HepG2 (cell line): ENCODE data around the gene LPIN3. TPM values are rescaled to one million over a fixed set of nuclear protein-coding genes. Genes with fewer than 3 reads are reported as not detected.
A peak's percentile ranks its signal among the peaks of the same experiment; 100 is the strongest.

ENCODE experiments used
- CAMTA2 ChIP-seq: sonication (generic); formaldehyde crosslinking; IDR thresholded peaks from 2 replicates; pipeline ENCODE4 v1.4.0; 2020; ENCODE audit warnings: mild to moderate bottlenecking, missing genetic modification reagents, borderline replicate concordance
- ELF1 ChIP-seq: sonication (generic); formaldehyde crosslinking; IDR thresholded peaks from 2 replicates; pipeline ENCODE4 v1.4.0; 2020; ENCODE audit warnings: missing genetic modification reagents
- EZH2 ChIP-seq: conservative IDR thresholded peaks from 2 replicates; pipeline ENCODE4 v1.6.1; 2012; ENCODE audit warnings: mild to moderate bottlenecking, low read depth, low read length, moderate library complexity
- HMG20B ChIP-seq: conservative IDR thresholded peaks from 2 replicates; pipeline ENCODE4 v1.6.1; 2016; ENCODE audit warnings: missing genetic modification reagents, missing compliant biosample characterization
- KLF16 ChIP-seq, 2 experiments: sonication (generic) in 1 of 2; formaldehyde crosslinking in 1 of 2; IDR thresholded peaks; 2 replicates each; pipeline versions ENCODE4 v1.6.1 to v1.8.0; 2016 to 2023; ENCODE audit warnings: missing genetic modification reagents in 2 of 2, missing compliant biosample characterization in 1 of 2
- MYPOP ChIP-seq: sonication (generic); formaldehyde crosslinking; IDR thresholded peaks from 2 replicates; pipeline ENCODE4 v1.8.1; 2023; ENCODE audit warnings: mild to moderate bottlenecking, moderate library complexity, missing genetic modification reagents
- NFKBIZ ChIP-seq: IDR thresholded peaks from 2 replicates; pipeline ENCODE4 v1.6.1; 2018; ENCODE audit warnings: missing genetic modification reagents, missing compliant biosample characterization
- NRL ChIP-seq: sonication (generic); formaldehyde crosslinking; IDR thresholded peaks from 2 replicates; pipeline ENCODE4 v1.5.0; 2020; ENCODE audit warnings: missing genetic modification reagents, mild to moderate bottlenecking, moderate library complexity, borderline replicate concordance
- SMAD9 ChIP-seq: sonication (generic); formaldehyde crosslinking; IDR thresholded peaks from 2 replicates; pipeline ENCODE4 v1.5.1; 2020; ENCODE audit warnings: mild to moderate bottlenecking, missing genetic modification reagents
- SNAPC5 ChIP-seq: sonication (generic); formaldehyde crosslinking; IDR thresholded peaks from 2 replicates; pipeline ENCODE4 v1.8.1; 2023; ENCODE audit warnings: mild to moderate bottlenecking, missing genetic modification reagents, borderline replicate concordance
- SOX13 ChIP-seq, 3 experiments: fragments of 450-650 bp in 1 of 3; sonication (generic) in 1 of 3; formaldehyde crosslinking in 1 of 3; IDR thresholded peaks in 2 of 3; conservative IDR thresholded peaks in 1 of 3; 2 replicates each; pipeline versions ENCODE4 v1.5.0 to v1.6.1; 2016 to 2020; ENCODE audit warnings: antibody characterized with exemption in 1 of 3, mild to moderate bottlenecking in 1 of 3, missing compliant biosample characterization in 1 of 3, missing genetic modification reagents in 1 of 3, moderate library complexity in 1 of 3
- ZBTB42 ChIP-seq: sonication (generic); formaldehyde crosslinking; IDR thresholded peaks from 2 replicates; pipeline ENCODE4 v1.5.0; 2020; ENCODE audit warnings: mild to moderate bottlenecking, missing genetic modification reagents
- ZNF136 ChIP-seq: sonication (generic); formaldehyde crosslinking; IDR thresholded peaks from 2 replicates; pipeline ENCODE4 v1.8.1; 2022; ENCODE audit warnings: low read depth, mild to moderate bottlenecking, moderate library complexity, missing genetic modification reagents
- ZNF260 ChIP-seq: sonication (generic); formaldehyde crosslinking; IDR thresholded peaks from 2 replicates; pipeline ENCODE4 v1.4.0; 2020; ENCODE audit warnings: missing genetic modification reagents, low read depth, mild to moderate bottlenecking, borderline replicate concordance
- ZNF326 ChIP-seq: sonication (generic); formaldehyde crosslinking; IDR thresholded peaks from 2 replicates; pipeline ENCODE4 v1.4.0; 2020; ENCODE audit warnings: missing genetic modification reagents, borderline replicate concordance
- polyA plus RNA-seq, 8 experiments: library from polyadenylated mRNA; depleted of rRNA in 3 of 8; stranded (reverse) in 7 of 8; unstranded in 1 of 8; fragments of >200 nt; fragmentation: Illumina TruSeq in 4 of 8; extraction: Trizol in 4 of 8; gene quantifications; 2 replicates each; pipeline versions ENCODE4 v1.2.1 to v1.2.3, GENCODE V29; 2011 to 2016; ENCODE audit warnings: low read depth in 4 of 8, missing spikeins in 1 of 8, mixed read lengths in 1 of 8; ENCODE audit not compliant: insufficient read depth in 1 of 8
- total RNA-seq, 5 experiments: library from RNA; depleted of rRNA; stranded (reverse); fragments of >200 nt; fragmentation: Illumina TruSeq; extraction: Trizol; gene quantifications; 2 replicates each; pipeline ENCODE4 v1.2.3, GENCODE V29; 2016; ENCODE audit warnings: low read depth in 1 of 5
- TF ChIP-seq, protein P1 (sequence below): sonication (generic); formaldehyde crosslinking; IDR thresholded peaks from 2 replicates; pipeline ENCODE4 v1.4.0; 2020; ENCODE audit warnings: missing genetic modification reagents, mild to moderate bottlenecking, borderline replicate concordance
- TF ChIP-seq, protein P2 (sequence below): IDR thresholded peaks from 2 replicates; pipeline ENCODE4 v1.6.1; 2012; ENCODE audit warnings: low read depth, low read length, improper control_type of control experiment
- TF ChIP-seq, protein P3 (sequence below): sonication (generic); formaldehyde crosslinking; IDR thresholded peaks from 2 replicates; pipeline ENCODE4 v1.4.0; 2020; ENCODE audit warnings: missing genetic modification reagents, borderline replicate concordance

The LPIN3 gene
- total and polyA plus RNA-seq, 2 of the 13 experiments (the other 11 are each of a cell fraction or from before 2014, with no cell fraction given) = 14.2 to 28.6 TPM

GRCh38 chr20:41339957-41340326 lies 679 bp upstream of the LPIN3 start (continued):
- no peak for TF ChIP-seq SOX13 (IDR thresholded peaks at IDR 0.05)
- no peak; a peak in 1 of 4 replicates for TF ChIP-seq SOX13 (CRISPR knock-in tag; conservative IDR thresholded peaks at IDR 0.05 in 1 of 2, IDR thresholded peaks at IDR 0.05 in 1 of 2)
- peak; percentile 61; the same call in 1 of the 2 replicates for TF ChIP-seq NFKBIZ (CRISPR knock-in tag)
- TF ChIP-seq, protein P1, sequence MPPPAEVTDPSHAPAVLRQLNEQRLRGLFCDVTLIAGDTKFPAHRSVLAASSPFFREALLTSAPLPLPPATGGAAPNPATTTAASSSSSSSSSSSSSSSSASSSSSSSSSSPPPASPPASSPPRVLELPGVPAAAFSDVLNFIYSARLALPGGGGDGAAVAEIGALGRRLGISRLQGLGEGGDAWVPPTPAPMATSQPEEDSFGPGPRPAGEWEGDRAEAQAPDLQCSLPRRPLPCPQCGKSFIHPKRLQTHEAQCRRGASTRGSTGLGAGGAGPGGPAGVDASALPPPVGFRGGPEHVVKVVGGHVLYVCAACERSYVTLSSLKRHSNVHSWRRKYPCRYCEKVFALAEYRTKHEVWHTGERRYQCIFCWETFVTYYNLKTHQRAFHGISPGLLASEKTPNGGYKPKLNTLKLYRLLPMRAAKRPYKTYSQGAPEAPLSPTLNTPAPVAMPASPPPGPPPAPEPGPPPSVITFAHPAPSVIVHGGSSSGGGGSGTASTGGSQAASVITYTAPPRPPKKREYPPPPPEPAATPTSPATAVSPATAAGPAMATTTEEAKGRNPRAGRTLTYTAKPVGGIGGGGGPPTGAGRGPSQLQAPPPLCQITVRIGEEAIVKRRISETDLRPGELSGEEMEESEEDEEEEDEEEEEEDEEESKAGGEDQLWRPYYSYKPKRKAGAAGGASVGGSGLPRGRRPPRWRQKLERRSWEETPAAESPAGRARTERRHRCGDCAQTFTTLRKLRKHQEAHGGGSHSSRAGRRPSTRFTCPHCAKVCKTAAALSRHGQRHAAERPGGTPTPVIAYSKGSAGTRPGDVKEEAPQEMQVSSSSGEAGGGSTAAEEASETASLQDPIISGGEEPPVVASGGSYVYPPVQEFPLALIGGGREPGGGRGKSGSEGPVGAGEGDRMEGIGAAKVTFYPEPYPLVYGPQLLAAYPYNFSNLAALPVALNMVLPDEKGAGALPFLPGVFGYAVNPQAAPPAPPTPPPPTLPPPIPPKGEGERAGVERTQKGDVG (CRISPR knock-in tag) = peak; percentile 93
- no peak for TF ChIP-seq EZH2
- TF ChIP-seq MYPOP (CRISPR knock-in tag) = 0 out of 2 replicates have a peak, but pooled peaks have one; percentile 11
- no peak; the same call in 1 of the 2 replicates for TF ChIP-seq CAMTA2 (CRISPR knock-in tag)
- no peak for TF ChIP-seq HMG20B
- TF ChIP-seq NRL (CRISPR knock-in tag) = peak; percentile 87
- no peak for TF ChIP-seq SNAPC5 (CRISPR knock-in tag)
- TF ChIP-seq ZNF326 (CRISPR knock-in tag) = no peak
- no peak; the same call in 1 of the 2 replicates for TF ChIP-seq ZNF136
- peak; percentile 43; the same call in 1 of the 2 replicates for TF ChIP-seq ELF1
- no peak for TF ChIP-seq ZBTB42 (CRISPR knock-in tag)
- TF ChIP-seq SMAD9 (CRISPR knock-in tag) = no peak
- no peak for TF ChIP-seq ZNF260 (CRISPR knock-in tag)
- TF ChIP-seq, protein P2, sequence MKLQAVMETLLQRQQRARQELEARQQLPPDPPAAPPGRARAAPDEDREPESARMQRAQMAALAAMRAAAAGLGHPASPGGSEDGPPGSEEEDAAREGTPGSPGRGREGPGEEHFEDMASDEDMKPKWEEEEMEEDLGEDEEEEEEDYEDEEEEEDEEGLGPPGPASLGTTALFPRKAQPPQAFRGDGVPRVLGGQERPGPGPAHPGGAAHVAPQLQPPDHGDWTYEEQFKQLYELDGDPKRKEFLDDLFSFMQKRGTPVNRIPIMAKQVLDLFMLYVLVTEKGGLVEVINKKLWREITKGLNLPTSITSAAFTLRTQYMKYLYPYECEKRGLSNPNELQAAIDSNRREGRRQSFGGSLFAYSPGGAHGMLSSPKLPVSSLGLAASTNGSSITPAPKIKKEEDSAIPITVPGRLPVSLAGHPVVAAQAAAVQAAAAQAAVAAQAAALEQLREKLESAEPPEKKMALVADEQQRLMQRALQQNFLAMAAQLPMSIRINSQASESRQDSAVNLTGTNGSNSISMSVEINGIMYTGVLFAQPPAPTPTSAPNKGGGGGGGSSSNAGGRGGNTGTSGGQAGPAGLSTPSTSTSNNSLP = peak; percentile 64; the same call in 1 of the 2 replicates
- TF ChIP-seq, protein P3, sequence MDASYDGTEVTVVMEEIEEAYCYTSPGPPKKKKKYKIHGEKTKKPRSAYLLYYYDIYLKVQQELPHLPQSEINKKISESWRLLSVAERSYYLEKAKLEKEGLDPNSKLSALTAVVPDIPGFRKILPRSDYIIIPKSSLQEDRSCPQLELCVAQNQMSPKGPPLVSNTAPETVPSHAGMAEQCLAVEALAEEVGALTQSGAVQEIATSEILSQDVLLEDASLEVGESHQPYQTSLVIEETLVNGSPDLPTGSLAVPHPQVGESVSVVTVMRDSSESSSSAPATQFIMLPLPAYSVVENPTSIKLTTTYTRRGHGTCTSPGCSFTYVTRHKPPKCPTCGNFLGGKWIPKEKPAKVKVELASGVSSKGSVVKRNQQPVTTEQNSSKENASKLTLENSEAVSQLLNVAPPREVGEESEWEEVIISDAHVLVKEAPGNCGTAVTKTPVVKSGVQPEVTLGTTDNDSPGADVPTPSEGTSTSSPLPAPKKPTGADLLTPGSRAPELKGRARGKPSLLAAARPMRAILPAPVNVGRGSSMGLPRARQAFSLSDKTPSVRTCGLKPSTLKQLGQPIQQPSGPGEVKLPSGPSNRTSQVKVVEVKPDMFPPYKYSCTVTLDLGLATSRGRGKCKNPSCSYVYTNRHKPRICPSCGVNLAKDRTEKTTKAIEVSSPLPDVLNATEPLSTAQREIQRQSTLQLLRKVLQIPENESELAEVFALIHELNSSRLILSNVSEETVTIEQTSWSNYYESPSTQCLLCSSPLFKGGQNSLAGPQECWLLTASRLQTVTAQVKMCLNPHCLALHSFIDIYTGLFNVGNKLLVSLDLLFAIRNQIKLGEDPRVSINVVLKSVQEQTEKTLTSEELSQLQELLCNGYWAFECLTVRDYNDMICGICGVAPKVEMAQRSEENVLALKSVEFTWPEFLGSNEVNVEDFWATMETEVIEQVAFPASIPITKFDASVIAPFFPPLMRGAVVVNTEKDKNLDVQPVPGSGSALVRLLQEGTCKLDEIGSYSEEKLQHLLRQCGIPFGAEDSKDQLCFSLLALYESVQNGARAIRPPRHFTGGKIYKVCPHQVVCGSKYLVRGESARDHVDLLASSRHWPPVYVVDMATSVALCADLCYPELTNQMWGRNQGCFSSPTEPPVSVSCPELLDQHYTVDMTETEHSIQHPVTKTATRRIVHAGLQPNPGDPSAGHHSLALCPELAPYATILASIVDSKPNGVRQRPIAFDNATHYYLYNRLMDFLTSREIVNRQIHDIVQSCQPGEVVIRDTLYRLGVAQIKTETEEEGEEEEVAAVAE (CRISPR knock-in tag) = peak; percentile 14; the same call in 1 of the 2 replicates
- TF ChIP-seq KLF16 (CRISPR knock-in tag; IDR thresholded peaks at IDR 0.05) = 0 out of 4 replicates have a peak, but pooled peaks of 1 of the 2 experiments have one; percentile 57
